DND-41 (cell line): Measurements from ENCODE around the gene CDH20.

ENCODE experiments used
- CTCF ChIP-seq: IDR thresholded peaks from 2 replicates; pipeline ENCODE4 v1.5.1; 2012; ENCODE audit warnings: borderline replicate concordance, low read length, moderate library complexity, mild to moderate bottlenecking; ENCODE audit not compliant: poor library complexity, severe bottlenecking; ENCODE audit errors: extremely low read depth
- EZH2 ChIP-seq: IDR thresholded peaks from 3 replicates; pipeline ENCODE4 v1.6.1; 2012; ENCODE audit warnings: borderline replicate concordance, low read depth, mild to moderate bottlenecking, moderate library complexity, low read length, inconsistent platforms; ENCODE audit not compliant: severe bottlenecking

GRCh38 chr18:61569176-61569892 is 236.1 kb downstream of the CDH20 start:
- TF ChIP-seq CTCF (no peak), EZH2 (no peak)
